Measurements from ENCODE around the gene CA14.
A peak's percentile ranks its signal among the peaks of the same experiment; 100 is the strongest.

Gene CA14

DNA sequence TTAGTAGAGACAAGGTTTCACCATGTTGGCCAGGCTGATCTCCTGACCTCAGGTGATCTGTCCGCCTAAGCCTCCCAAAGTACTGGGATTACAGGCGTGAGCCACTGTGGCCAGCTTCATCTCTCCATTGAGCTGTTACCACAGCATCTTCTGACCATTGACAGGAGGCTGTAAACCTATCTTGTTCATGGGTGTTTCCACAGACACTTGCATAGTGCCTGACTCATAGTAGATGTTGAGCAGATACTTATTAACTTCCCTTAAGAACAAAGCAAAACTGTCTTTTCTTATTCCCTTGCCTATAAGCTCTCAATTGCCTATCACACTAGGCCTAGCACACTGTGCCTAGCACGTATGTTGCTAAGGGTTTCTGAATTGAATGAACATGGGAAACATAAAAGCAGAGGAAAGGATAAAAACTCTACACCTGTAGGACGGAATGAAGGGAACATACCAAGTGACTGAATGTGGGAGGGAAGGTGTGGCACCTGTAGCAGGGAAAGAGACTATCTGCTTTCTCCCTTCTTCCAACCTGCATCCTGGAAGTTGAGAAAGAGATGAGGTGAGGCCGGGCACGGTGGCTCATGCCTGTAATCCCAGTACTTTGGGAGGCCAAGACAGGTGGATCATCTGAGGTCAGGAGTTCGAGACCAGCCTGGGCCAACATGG lies 13.9 kb downstream of the CA14 start:
- ChIA-PET CTCF (interaction anchor here (2.0 to 16.4 kb wide), 3 partner anchors 10 to 15 kb away, joined by 9 to 246 read pairs (median 10); partner anchors contain the start of gene CA14), POLR2A (no interaction called here)
- no peak overlapping the region for H3K27ac ChIP-seq (ENCODE audit: insufficient read depth in 1 of 2, low read depth in 1 of 2, low read length in 2 of 2, poor library complexity in 1 of 2, severe bottlenecking in 2 of 2)
- no peak for DNase-seq
- peaks cover 6 to 30% (median 15%) of the 10 kb centered on the region in 4 experiments for H3K4me1 ChIP-seq (ENCODE audit: control extremely low read depth in 1 of 4, control insufficient read depth in 4 of 4, insufficient read depth in 4 of 4, low read length in 3 of 4)
- H3K4me3 ChIP-seq (ENCODE audit: control insufficient read depth in 1 of 7, extremely low read depth in 1 of 7, insufficient read depth in 4 of 7, low read depth in 2 of 7, low read length in 6 of 7), result no peak overlapping the region
- H3K36me3 ChIP-seq (ENCODE audit: control insufficient read depth in 4 of 4, insufficient read depth in 4 of 4, low read length in 3 of 4), result peaks cover 4 to 11% (median 9%) of the 10 kb centered on the region in 4 experiments
- no peaks in the 10 kb centered on the region for H3K27me3 ChIP-seq (replicated peaks in 2 of 5; ENCODE audit: control insufficient read depth in 4 of 5, insufficient read depth in 5 of 5, low read length in 4 of 5)
- 98% methylated on average over 6 of the region's 7 CpGs for WGBS (ENCODE audit: insufficient coverage)
- no peaks in the 10 kb centered on the region for H3K9me3 ChIP-seq (ENCODE audit: control extremely low read depth in 1 of 5, control insufficient read depth in 4 of 5, insufficient read depth in 2 of 5, low read depth in 1 of 5, low read length in 4 of 5)

DNA sequence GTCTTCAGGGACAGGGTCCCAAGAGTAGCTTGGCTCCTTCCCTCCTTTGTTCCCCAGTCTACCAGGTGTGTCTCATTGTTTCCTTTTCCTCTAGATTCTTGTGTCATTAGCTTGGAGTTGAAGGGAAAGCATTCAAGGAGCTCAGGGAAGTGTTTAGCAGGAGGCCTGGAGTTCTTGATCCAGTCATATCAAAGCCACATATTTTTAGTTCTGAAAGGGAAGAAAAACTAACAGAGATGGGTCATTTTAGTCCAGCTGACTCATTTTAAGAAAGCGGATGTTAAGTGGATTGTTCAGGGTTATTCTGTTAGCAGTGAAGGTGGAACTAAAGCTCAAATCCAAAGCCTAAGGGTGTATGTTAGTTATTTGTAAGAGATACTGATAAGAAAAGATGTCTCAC lies 15.7 kb downstream of the CA14 start:
- H3K9me3 ChIP-seq (ENCODE audit: control extremely low read depth in 1 of 5, control insufficient read depth in 4 of 5, insufficient read depth in 2 of 5, low read depth in 1 of 5, low read length in 4 of 5), result no peaks in the 10 kb centered on the region
- CTCF ChIA-PET, result interaction anchor here (1.0 to 16.4 kb wide), 4 partner anchors 8 to 70 kb away, joined by 3 to 246 read pairs (median 10); partner anchors contain the start of gene CA14
- no peaks in the 10 kb centered on the region for H3K27me3 ChIP-seq (replicated peaks in 2 of 5; ENCODE audit: control insufficient read depth in 4 of 5, insufficient read depth in 5 of 5, low read length in 4 of 5)
- peaks cover 3 to 17% (median 6%) of the 10 kb centered on the region in 4 experiments for H3K4me1 ChIP-seq (ENCODE audit: control extremely low read depth in 1 of 4, control insufficient read depth in 4 of 4, insufficient read depth in 4 of 4, low read length in 3 of 4)
- 100% methylated on average over 1 of the region's 1 CpG for WGBS (ENCODE audit: insufficient coverage)
- DNase-seq, result no peak
- H3K4me3 ChIP-seq (ENCODE audit: control insufficient read depth in 1 of 7, extremely low read depth in 1 of 7, insufficient read depth in 4 of 7, low read depth in 2 of 7, low read length in 6 of 7), result no peak overlapping the region
- no peaks in the 10 kb centered on the region for H3K36me3 ChIP-seq (ENCODE audit: control insufficient read depth in 4 of 4, insufficient read depth in 4 of 4, low read length in 3 of 4)
- POLR2A ChIA-PET, result interaction anchor here (1.0 kb wide), 1 partner anchor 8 kb away, joined by 3 read pairs; no protein-coding TSS in a partner anchor
- no peak overlapping the region for H3K27ac ChIP-seq (ENCODE audit: insufficient read depth in 1 of 2, low read depth in 1 of 2, low read length in 2 of 2, poor library complexity in 1 of 2, severe bottlenecking in 2 of 2)

DNA sequence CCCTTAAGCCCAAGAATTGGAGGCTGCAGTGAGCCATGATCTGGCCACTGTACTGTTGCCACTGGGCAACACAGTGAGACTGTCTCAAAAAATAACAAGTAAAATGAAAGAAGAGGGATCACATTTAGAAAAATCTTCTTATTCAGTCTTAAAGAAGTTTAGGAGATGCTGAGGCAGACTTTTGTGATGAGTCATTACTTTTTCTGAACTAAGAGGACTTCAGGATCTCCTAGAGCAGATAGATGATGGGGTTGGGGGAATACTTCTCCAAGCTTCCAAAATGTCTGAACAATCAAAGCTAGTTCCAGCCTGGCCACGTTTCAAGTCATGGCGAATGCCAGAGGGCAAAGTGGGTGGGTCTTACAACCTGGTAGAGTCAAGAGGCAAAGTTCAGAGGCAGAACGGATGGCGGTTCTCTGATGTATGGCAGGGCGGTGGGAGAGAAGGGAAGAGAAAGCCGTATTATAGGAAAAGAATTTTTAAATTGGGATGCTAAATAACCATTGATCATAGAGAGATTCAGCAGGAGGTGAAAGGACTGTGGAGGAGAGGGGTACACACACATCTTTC lies 22.6 kb downstream of the CA14 start:
- H3K4me1 ChIP-seq (ENCODE audit: control extremely low read depth in 1 of 4, control insufficient read depth in 4 of 4, insufficient read depth in 4 of 4, low read length in 3 of 4), result peaks cover 6 to 18% (median 14%) of the 10 kb centered on the region in 4 experiments
- WGBS (ENCODE audit: insufficient coverage), result 95% methylated on average over 6 of the region's 6 CpGs

DNA sequence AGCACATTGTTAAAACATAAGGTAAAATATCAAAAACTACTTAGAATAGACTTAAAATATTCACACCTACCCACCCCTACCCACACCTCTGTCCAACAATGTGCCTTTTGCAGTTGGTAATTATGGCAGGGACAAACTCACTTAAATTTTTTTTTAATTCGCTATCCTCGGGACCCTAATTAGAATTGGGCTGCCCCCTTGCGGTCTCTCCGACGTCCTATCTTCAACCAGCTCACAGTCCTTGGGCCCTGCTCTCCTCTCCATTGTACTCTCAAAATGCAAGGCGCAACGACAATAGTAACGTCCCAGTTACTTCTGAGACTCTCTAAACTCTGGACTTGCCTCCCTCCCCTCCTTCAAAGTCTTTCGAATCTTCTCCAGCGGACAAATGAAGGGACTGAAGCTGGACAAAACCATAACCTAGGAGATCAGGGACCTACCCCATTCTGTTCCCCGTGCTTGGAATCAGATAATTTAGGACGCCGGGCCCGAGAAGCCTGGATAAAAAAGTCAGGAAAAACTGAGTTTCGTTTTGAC lies 23.7 kb downstream of the CA14 start:
- 2% methylated on average over 14 of the region's 15 CpGs for WGBS (ENCODE audit: insufficient coverage)
- H3K9me3 ChIP-seq (ENCODE audit: control extremely low read depth in 1 of 5, control insufficient read depth in 4 of 5, insufficient read depth in 2 of 5, low read depth in 1 of 5, low read length in 4 of 5), result no peaks in the 10 kb centered on the region
- H3K27ac ChIP-seq (ENCODE audit: insufficient read depth in 1 of 2, low read depth in 1 of 2, low read length in 2 of 2, poor library complexity in 1 of 2, severe bottlenecking in 2 of 2), result no peak overlapping the region
- peak overlapping the region in 6 of 7 experiments; percentile 24 to 76 (median 60) for H3K4me3 ChIP-seq (ENCODE audit: control insufficient read depth in 1 of 7, extremely low read depth in 1 of 7, insufficient read depth in 4 of 7, low read depth in 2 of 7, low read length in 6 of 7)
- ChIA-PET POLR2A (interaction anchor here (0.7 to 1.2 kb wide), 4 partner anchors 8 to 26 kb away, joined by 3 to 4 read pairs (median 3); partner anchors contain the start of genes C1orf54 and CA14), CTCF (interaction anchor here (1.3 to 16.4 kb wide), 4 partner anchors 9 to 24 kb away, joined by 5 to 246 read pairs (median 8); partner anchors contain the start of genes APH1A, C1orf54 and CA14)
- H3K27me3 ChIP-seq (replicated peaks in 2 of 5; ENCODE audit: control insufficient read depth in 4 of 5, insufficient read depth in 5 of 5, low read length in 4 of 5), result peaks cover 0 to 16% (median 8%) of the 10 kb centered on the region in 5 experiments
- H3K4me1 ChIP-seq (ENCODE audit: control extremely low read depth in 1 of 4, control insufficient read depth in 4 of 4, insufficient read depth in 4 of 4, low read length in 3 of 4), result peaks cover 6 to 18% (median 14%) of the 10 kb centered on the region in 4 experiments
- peak; percentile 78 to 84 (median 81) for DNase-seq
- H3K36me3 ChIP-seq (ENCODE audit: control insufficient read depth in 4 of 4, insufficient read depth in 4 of 4, low read length in 3 of 4), result no peaks in the 10 kb centered on the region

More for the DNA sequence above, 22.6 kb downstream of the CA14 start:
- Histone ChIP-seq H3K27ac (ENCODE audit: insufficient read depth in 1 of 2, low read depth in 1 of 2, low read length in 2 of 2, poor library complexity in 1 of 2, severe bottlenecking in 2 of 2) (no peak overlapping the region), H3K9me3 (ENCODE audit: control extremely low read depth in 1 of 5, control insufficient read depth in 4 of 5, insufficient read depth in 2 of 5, low read depth in 1 of 5, low read length in 4 of 5) (no peaks in the 10 kb centered on the region), H3K27me3 (replicated peaks in 2 of 5; ENCODE audit: control insufficient read depth in 4 of 5, insufficient read depth in 5 of 5, low read length in 4 of 5) (peaks cover 0 to 16% (median 8%) of the 10 kb centered on the region in 5 experiments), H3K36me3 (ENCODE audit: control insufficient read depth in 4 of 4, insufficient read depth in 4 of 4, low read length in 3 of 4) (no peaks in the 10 kb centered on the region), H3K4me3 (ENCODE audit: control insufficient read depth in 1 of 7, extremely low read depth in 1 of 7, insufficient read depth in 4 of 7, low read depth in 2 of 7, low read length in 6 of 7) (no peak overlapping the region)
- ChIA-PET CTCF (interaction anchor here (0.9 to 16.4 kb wide), 5 partner anchors 11 to 23 kb away, joined by 3 to 246 read pairs (median 3); partner anchors contain the start of gene CA14), POLR2A (no interaction called here)
- DNase-seq, result no peak

DNA sequence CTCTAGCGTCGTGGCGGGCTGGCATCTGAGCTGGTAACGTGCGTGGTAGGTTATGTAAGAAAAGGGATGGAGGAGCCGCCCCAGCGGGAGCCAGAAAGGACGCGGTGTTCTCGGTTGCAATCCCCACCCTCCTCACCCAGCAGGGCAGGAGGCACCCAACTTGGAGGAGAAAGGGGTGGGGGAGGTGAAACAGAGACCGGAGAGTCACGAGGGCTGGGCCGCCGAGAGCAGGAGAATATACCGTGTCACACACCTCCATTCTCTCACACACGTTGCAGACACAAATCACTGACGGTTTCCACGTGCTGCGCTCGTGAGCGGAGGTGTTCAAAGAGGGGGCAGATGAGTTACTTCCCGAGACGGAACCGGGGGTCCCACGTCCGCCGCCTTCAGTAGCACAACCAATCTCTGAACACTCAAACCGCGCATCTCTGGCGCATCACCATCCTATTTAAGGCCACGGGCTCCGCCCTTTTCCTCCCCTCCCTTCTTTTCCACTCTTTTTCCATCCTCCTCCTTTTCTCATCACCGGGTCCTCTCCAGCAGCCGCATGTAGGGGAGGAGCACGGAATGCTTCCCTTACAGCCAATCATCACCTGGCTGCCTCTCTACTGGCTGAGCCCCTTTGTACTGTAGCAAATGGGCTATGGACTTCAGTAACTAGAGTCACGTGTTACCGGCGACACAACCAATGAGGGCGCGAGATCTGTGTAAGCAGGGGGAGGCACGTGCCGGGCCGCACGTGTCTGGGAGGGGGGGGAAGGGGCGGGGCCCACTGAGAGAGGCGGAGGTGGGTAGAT lies 24.4 kb downstream of the CA14 start, which contains the start of gene CIART:
TSS of gene CIART (plus strand) at position 797 of the 800 bp plus-strand sequence. CDS start 714 bp downstream, outside the sequence.
- Histone ChIP-seq H3K9me3 (ENCODE audit: control extremely low read depth in 1 of 5, control insufficient read depth in 4 of 5, insufficient read depth in 2 of 5, low read depth in 1 of 5, low read length in 4 of 5) (no peaks in the 10 kb centered on the region), H3K36me3 (ENCODE audit: control insufficient read depth in 4 of 4, insufficient read depth in 4 of 4, low read length in 3 of 4) (no peaks in the 10 kb centered on the region), H3K27ac (ENCODE audit: insufficient read depth in 1 of 2, low read depth in 1 of 2, low read length in 2 of 2, poor library complexity in 1 of 2, severe bottlenecking in 2 of 2) (no peak within 1 kb of the TSS), H3K4me1 (ENCODE audit: control extremely low read depth in 1 of 4, control insufficient read depth in 4 of 4, insufficient read depth in 4 of 4, low read length in 3 of 4) (peaks cover 6 to 18% (median 14%) of the 10 kb centered on the region in 4 experiments), H3K4me3 (ENCODE audit: control insufficient read depth in 1 of 7, extremely low read depth in 1 of 7, insufficient read depth in 4 of 7, low read depth in 2 of 7, low read length in 6 of 7) (peak within 1 kb of the TSS in 6 of 7 experiments; percentile 24 to 76 (median 60)), H3K27me3 (replicated peaks in 2 of 5; ENCODE audit: control insufficient read depth in 4 of 5, insufficient read depth in 5 of 5, low read length in 4 of 5) (peaks cover 0 to 16% (median 8%) of the 10 kb centered on the region in 5 experiments)
- 1% methylated on average over 31 of the region's 46 CpGs for WGBS (ENCODE audit: insufficient coverage)
- POLR2A ChIA-PET, result interaction anchor here (0.6 to 1.2 kb wide), 5 partner anchors 9 to 26 kb away, joined by 3 to 4 read pairs (median 3); partner anchors contain the start of genes C1orf54 and CA14
- CTCF ChIA-PET, result interaction anchor here (0.5 to 16.4 kb wide), 6 partner anchors 9 to 1686 kb away, joined by 3 to 246 read pairs (median 6); partner anchors contain the start of genes APH1A, C1orf54 and CA14
- peak; percentile 91 to 98 (median 96) for DNase-seq

DNA sequence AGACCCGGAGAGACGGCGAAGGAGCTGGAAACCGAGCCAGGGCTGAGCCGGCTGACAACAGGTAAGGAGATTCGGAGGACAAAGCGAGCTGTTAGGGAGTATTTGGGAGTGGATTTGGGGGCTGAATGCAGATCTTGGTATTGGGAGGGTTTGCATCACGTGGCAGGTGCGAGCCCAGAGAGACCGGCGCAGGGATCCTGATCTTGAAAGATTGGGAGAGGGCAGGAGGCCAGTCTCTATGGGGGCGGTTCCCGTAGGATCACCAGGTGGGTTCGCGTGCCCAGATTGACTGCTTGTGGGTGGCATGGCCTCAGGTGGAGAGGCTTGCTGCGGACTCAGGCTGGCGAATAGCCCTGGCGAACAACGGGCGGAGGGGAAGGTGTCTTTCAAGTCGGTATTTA lies 25.0 kb downstream of the CA14 start:
- H3K27ac ChIP-seq (ENCODE audit: insufficient read depth in 1 of 2, low read depth in 1 of 2, low read length in 2 of 2, poor library complexity in 1 of 2, severe bottlenecking in 2 of 2), result no peak overlapping the region
- DNase-seq, result no peak
- H3K4me3 ChIP-seq (ENCODE audit: control insufficient read depth in 1 of 7, extremely low read depth in 1 of 7, insufficient read depth in 4 of 7, low read depth in 2 of 7, low read length in 6 of 7), result peak overlapping the region in 3 of 7 experiments; percentile 17 to 42 (median 33)
- peaks cover 0 to 16% (median 8%) of the 10 kb centered on the region in 5 experiments for H3K27me3 ChIP-seq (replicated peaks in 2 of 5; ENCODE audit: control insufficient read depth in 4 of 5, insufficient read depth in 5 of 5, low read length in 4 of 5)
- POLR2A ChIA-PET, result interaction anchor here (0.6 kb wide), 1 partner anchor 26 kb away, joined by 3 read pairs; no protein-coding TSS in a partner anchor
- peaks cover 6 to 18% (median 14%) of the 10 kb centered on the region in 4 experiments for H3K4me1 ChIP-seq (ENCODE audit: control extremely low read depth in 1 of 4, control insufficient read depth in 4 of 4, insufficient read depth in 4 of 4, low read length in 3 of 4)
- CTCF ChIA-PET, result interaction anchor here (0.5 to 16.4 kb wide), 4 partner anchors 13 to 1685 kb away, joined by 3 to 246 read pairs (median 6); partner anchors contain the start of genes APH1A and CA14
- no peaks in the 10 kb centered on the region for H3K9me3 ChIP-seq (ENCODE audit: control extremely low read depth in 1 of 5, control insufficient read depth in 4 of 5, insufficient read depth in 2 of 5, low read depth in 1 of 5, low read length in 4 of 5)
- WGBS (ENCODE audit: insufficient coverage), result 15% methylated on average over 19 of the region's 21 CpGs
- no peaks in the 10 kb centered on the region for H3K36me3 ChIP-seq (ENCODE audit: control insufficient read depth in 4 of 4, insufficient read depth in 4 of 4, low read length in 3 of 4)
